Fibroblast of lung (primary cell): Measurements from ENCODE around the gene HTR3D. TPM values are rescaled to one million over a fixed set of nuclear protein-coding genes. Genes with fewer than 3 reads are reported as not detected.

ENCODE experiments used
- DNase-seq, 2 donors: peaks; one replicate each; pipeline versions ENCODE4 v3.0.0 to v3.0.0-alpha.2; 2010; ENCODE audit warnings: low read depth in 2 of 2
- H2AFZ ChIP-seq: 2 replicates; pipeline ENCODE4 v1.5.1; 2012; ENCODE audit warnings: low read length, control low read depth, inconsistent platforms
- H3K27ac ChIP-seq: 2 replicates; pipeline ENCODE4 v1.5.1; 2011; ENCODE audit warnings: low read length, control low read depth; ENCODE audit not compliant: insufficient read depth
- H3K27me3 ChIP-seq: 2 replicates; pipeline ENCODE4 v1.5.1; 2011; ENCODE audit warnings: mild to moderate bottlenecking, low read length; ENCODE audit not compliant: control insufficient read depth, insufficient read depth
- H3K36me3 ChIP-seq: 2 replicates; pipeline ENCODE4 v1.5.1; 2011; ENCODE audit warnings: low read length; ENCODE audit not compliant: control insufficient read depth, insufficient read depth
- H3K4me1 ChIP-seq: 2 replicates; pipeline ENCODE4 v1.5.1; 2011; ENCODE audit warnings: low read length; ENCODE audit not compliant: control insufficient read depth, insufficient read depth; ENCODE audit errors: extremely low read depth
- H3K4me2 ChIP-seq: 2 replicates; pipeline ENCODE4 v1.5.1; 2011; ENCODE audit warnings: low read length, control low read depth; ENCODE audit not compliant: insufficient read depth; ENCODE audit errors: extremely low read depth
- H3K4me3 ChIP-seq, 4 experiments: fragments of 200-600 bp in 1 of 4; sonication (generic) in 1 of 4; replicated peaks in 1 of 4; 2 replicates each; pipeline ENCODE4 v1.5.1; 2011 to 2016; ENCODE audit warnings: low read length in 4 of 4, low read depth in 3 of 4, mild to moderate bottlenecking in 3 of 4, control low read depth in 2 of 4, inconsistent platforms in 1 of 4, mixed read lengths in 1 of 4; ENCODE audit not compliant: insufficient read depth in 1 of 4; ENCODE audit errors: control extremely low read depth in 1 of 4
- H3K79me2 ChIP-seq: 2 replicates; pipeline ENCODE4 v1.5.1; 2012; ENCODE audit warnings: mild to moderate bottlenecking, low read length, inconsistent platforms; ENCODE audit not compliant: control insufficient read depth, insufficient read depth
- H3K9ac ChIP-seq: 2 replicates; pipeline ENCODE4 v1.5.1; 2011; ENCODE audit warnings: mild to moderate bottlenecking, low read length, control low read depth; ENCODE audit not compliant: insufficient read depth
- H3K9me3 ChIP-seq: 2 replicates; pipeline ENCODE4 v1.5.1; 2012; ENCODE audit warnings: low read depth, low read length; ENCODE audit not compliant: control insufficient read depth, insufficient read depth
- H4K20me1 ChIP-seq: 2 replicates; pipeline ENCODE4 v1.5.1; 2011; ENCODE audit warnings: low read length; ENCODE audit not compliant: control insufficient read depth, insufficient read depth; ENCODE audit errors: extremely low read depth
- CTCF ChIP-seq, 2 donors: IDR thresholded peaks in 1 of 2; conservative IDR thresholded peaks in 1 of 2; 1 replicate in 1 of 2; 2 replicates in 1 of 2; pipeline ENCODE4 v1.5.1; 2011 to 2012; ENCODE audit warnings: low read length in 2 of 2, control low read depth in 1 of 2, inconsistent platforms in 1 of 2, low read depth in 1 of 2, mild to moderate bottlenecking in 1 of 2
- EZH2 ChIP-seq: IDR thresholded peaks from 2 replicates; pipeline ENCODE4 v1.5.1; 2012; ENCODE audit warnings: low read length, control low read depth, mild to moderate bottlenecking; ENCODE audit errors: missing control alignments
- polyA plus RNA-seq, 2 donors: library from polyadenylated mRNA; depleted of rRNA in 1 of 2; stranded (reverse) in 1 of 2; unstranded in 1 of 2; fragments of >200 nt; gene quantifications; 2 replicates each; pipeline ENCODE4 v1.2.1, GENCODE V29; 2011 to 2012; ENCODE audit warnings: missing spikeins in 1 of 2
- total RNA-seq: library from RNA; depleted of rRNA; stranded (reverse); fragments of >200 nt; gene quantifications from 2 replicates; pipeline ENCODE4 v1.2.1, GENCODE V29; 2014

HTR3D gene
- total and polyA plus RNA-seq, 2 donors (not counting 1 experiment from before 2014, with no cell fraction given), result not detected

- H3K4me2 ChIP-seq, result no peak overlapping the region
- no peaks in the 10 kb centered on the region for H3K79me2 ChIP-seq
- no peak overlapping the region for H3K27ac ChIP-seq
- no peaks in the 10 kb centered on the region for H3K27me3 ChIP-seq
- no peaks in the 10 kb centered on the region for H3K9me3 ChIP-seq
- no peak for DNase-seq
- TF ChIP-seq EZH2, result no peak
- TF ChIP-seq CTCF (conservative IDR thresholded peaks at IDR 0.05 in 1 of 2, IDR thresholded peaks at IDR 0.05 in 1 of 2; ENCODE audit: low read depth in 1 of 2, low read length in 2 of 2), result no peak
- H3K4me1 ChIP-seq, result no peaks in the 10 kb centered on the region
- H3K4me3 ChIP-seq, result no peak overlapping the region
- no peaks in the 10 kb centered on the region for H4K20me1 ChIP-seq
- no peaks in the 10 kb centered on the region for H3K36me3 ChIP-seq
- H2AFZ ChIP-seq, result no peak overlapping the region
- no peak overlapping the region for H3K9ac ChIP-seq
Measured at GRCh38 chr3:184073621-184074020, 42.1 kb downstream of the HTR3D start.

- no peaks in the 10 kb centered on the region for H3K79me2 ChIP-seq
- H3K9ac ChIP-seq, result no peak overlapping the region
- H3K4me2 ChIP-seq, result no peak overlapping the region
- no peak overlapping the region for H3K4me3 ChIP-seq
- H3K9me3 ChIP-seq, result no peaks in the 10 kb centered on the region
- DNase-seq, result no peak
- no peaks in the 10 kb centered on the region for H3K27me3 ChIP-seq
- no peaks in the 10 kb centered on the region for H4K20me1 ChIP-seq
- H2AFZ ChIP-seq, result no peak overlapping the region
- H3K4me1 ChIP-seq, result no peaks in the 10 kb centered on the region
- TF ChIP-seq CTCF (conservative IDR thresholded peaks at IDR 0.05 in 1 of 2, IDR thresholded peaks at IDR 0.05 in 1 of 2; ENCODE audit: low read depth in 1 of 2, low read length in 2 of 2), result no peak
- no peak for TF ChIP-seq EZH2
- no peaks in the 10 kb centered on the region for H3K36me3 ChIP-seq
- H3K27ac ChIP-seq, result no peak overlapping the region
Measured at GRCh38 chr3:184075901-184076300, 44.4 kb downstream of the HTR3D start.

- H3K9me3 ChIP-seq, result no peaks in the 10 kb centered on the region
- H2AFZ ChIP-seq, result no peak overlapping the region
- H3K4me2 ChIP-seq, result no peak overlapping the region
- H3K4me3 ChIP-seq, result no peak overlapping the region
- H3K9ac ChIP-seq, result no peak overlapping the region
- H3K27ac ChIP-seq, result no peak overlapping the region
- TF ChIP-seq EZH2, result no peak
- TF ChIP-seq CTCF (conservative IDR thresholded peaks at IDR 0.05 in 1 of 2, IDR thresholded peaks at IDR 0.05 in 1 of 2; ENCODE audit: low read depth in 1 of 2, low read length in 2 of 2), result no peak
- H3K79me2 ChIP-seq, result no peaks in the 10 kb centered on the region
- H3K27me3 ChIP-seq, result no peaks in the 10 kb centered on the region
- no peak for DNase-seq
- no peaks in the 10 kb centered on the region for H3K4me1 ChIP-seq
- H3K36me3 ChIP-seq, result no peaks in the 10 kb centered on the region
- H4K20me1 ChIP-seq, result no peaks in the 10 kb centered on the region
Measured at GRCh38 chr3:184077881-184078280, 46.3 kb downstream of the HTR3D start.
